GM19452 (cell line): ENCODE measurements around the gene TTC23.
"Not testable (repeated sequence)": the region's sequence is repeated elsewhere in the genome, so short reads cannot be mapped to it uniquely, and the experiment has no call there.

Experiments used
- ATAC-seq: cut with Tn5 transposase; IDR thresholded peaks from one replicate; pipeline ENCODE4 v1.9.1; 2021; ENCODE audit not compliant: unreplicated experiment

Gene TTC23

DNA sequence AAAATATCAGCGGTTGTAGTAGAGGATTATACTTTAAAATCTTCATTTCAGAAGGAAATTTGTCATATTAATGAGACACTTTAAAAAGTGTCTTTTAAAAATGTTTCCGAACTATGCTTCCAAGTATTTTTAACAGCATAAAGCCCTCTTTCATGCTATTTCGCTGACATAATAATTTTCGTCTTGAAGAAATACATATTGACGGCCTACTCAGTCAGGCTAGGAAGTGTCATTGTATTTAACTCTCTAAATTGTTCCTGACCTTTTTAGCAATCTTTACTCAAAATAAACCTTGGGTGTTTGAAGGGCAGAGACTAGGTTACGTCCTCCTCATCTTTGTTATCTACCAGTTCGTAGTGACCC lies 1.1 kb upstream of the TTC23 start:
- no peak for ATAC-seq

DNA sequence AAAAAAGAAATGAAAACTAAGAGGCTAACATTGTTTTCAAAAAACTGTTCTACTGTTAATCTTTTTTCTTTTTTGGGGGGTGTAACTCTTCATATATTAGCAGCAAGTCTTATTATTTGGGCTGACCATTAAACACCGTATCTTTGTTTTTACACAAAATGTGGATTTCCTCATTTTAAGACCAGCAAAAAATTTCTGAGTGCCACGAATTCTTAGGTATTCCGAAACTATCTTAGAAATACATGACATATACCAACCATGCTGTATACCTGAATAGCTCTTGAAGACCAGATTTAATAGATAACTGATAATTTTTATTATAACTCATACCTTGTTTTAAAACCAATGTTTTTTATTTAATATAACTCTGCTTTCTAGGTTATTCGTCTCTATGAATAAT lies 620 bp upstream of the TTC23 start:
- no peak for ATAC-seq

DNA sequence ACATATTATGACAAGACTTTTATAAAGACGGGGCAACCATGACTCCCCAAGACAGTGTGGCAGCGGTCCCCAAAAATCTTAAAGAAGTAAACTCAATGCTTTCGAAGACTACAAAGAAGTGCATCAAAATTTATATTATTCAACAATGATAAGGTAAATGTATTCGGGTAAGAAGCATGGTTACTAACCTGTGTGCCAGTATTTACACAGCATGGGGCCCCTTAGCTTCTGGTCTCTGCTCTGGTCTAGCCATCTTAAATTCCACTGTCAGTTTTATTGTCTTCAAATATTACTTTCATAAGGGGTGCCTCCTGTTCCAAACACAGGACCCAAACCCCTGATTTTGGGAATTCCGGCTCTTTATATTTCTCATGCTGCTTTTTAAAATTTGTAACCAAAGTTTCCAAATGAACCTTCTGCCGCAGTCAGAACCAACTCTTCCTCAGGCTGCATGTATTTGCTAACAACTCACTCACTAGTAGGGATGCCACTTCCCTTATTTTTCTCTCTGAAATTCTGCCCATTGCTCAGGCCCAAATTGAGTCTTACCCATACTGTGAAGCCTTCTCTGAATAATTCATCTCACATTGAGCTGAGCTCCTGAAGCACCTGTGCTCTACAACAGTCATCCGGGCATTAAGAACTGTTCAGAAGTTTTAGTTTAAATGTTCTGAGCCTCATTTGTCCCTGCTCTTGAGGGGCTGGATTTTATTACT lies 1.2 kb downstream of the TTC23 start:
- no peak for ATAC-seq

DNA sequence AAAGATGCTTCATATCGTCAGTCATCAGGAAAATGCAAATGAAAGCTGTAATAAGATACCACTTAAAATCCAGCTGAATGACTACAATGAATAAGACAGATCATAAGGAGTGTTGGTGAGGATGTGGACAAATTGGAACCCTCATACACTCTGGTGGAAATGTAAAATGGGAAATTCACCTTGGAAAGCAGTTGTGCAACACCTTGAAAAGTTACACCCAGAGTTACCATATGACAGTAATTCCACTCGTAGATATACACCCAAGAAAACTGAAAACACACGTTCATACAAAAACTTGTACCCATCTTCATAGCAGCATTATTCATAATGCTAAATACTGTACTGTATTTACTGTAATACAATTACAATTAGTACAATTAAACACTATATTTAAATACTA lies 2.3 kb downstream of the TTC23 start:
- no peak for ATAC-seq

DNA sequence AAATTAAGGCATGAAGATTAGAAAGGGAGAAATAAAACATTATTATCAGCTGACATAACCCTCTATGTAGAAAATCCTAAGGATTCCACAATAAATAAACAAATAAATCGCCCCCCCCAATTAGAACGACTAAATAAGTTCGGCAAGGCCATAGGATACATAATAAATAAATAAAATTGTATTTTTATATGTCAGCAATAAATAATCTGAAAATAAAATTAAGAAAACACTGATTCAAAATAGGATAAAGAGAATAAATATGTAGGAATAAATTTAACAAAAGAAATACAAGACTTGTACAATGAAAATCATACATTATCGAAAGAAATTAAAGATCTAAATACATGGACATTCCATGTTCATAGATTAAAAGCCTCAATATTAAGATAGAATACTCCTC lies 5.1 kb downstream of the TTC23 start:
- ATAC-seq = no peak

DNA sequence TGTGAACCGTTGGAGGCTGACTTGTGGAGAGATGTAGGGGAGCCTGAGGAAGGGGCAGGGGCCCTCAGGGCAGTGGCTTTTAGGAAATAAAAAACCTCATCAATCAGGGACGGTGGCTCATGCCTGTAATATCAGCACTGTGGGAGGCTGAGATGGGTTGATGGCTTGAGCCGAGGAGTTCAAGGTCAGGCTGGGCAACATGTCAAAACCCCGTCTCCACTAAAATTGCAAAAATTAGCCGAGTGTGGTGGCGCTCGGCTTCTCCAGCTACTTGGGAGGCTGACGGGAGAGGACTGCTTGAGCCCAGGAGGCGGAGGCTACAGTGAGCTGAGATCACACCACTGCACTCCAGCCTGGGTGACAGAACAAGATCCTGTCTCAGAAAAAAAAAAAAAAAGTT lies 7.6 kb downstream of the TTC23 start:
- ATAC-seq = no peak

DNA sequence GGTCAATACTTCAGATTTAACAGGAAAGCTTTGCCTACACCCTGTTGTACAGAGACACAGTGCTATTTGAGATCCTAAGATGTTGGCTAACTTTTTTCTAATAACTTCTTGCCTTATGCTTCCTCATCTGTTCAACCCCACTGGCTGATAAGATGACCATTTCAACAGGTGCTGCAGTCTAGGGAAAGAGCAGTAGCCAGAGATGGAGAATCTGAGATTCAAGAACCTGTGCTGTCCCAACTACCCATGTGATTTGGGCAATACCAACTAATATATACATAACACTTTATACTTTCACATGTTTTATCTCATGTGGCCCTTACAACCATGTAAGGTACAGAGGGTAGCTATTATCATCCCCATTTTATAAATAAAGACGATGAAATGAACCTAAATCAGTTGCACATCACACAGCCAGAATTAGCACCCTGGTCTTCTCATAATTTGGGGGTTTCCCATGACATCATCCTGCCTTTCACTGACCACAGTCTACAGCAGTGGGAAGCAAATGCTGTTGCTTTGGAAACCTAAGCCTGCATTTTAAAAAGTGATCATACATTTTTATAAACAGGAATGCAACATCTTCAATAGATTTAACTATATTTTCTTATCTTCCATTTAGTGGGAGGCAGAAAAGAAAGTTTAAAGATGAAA lies 9.7 kb downstream of the TTC23 start:
- peak; percentile 96 for ATAC-seq

DNA sequence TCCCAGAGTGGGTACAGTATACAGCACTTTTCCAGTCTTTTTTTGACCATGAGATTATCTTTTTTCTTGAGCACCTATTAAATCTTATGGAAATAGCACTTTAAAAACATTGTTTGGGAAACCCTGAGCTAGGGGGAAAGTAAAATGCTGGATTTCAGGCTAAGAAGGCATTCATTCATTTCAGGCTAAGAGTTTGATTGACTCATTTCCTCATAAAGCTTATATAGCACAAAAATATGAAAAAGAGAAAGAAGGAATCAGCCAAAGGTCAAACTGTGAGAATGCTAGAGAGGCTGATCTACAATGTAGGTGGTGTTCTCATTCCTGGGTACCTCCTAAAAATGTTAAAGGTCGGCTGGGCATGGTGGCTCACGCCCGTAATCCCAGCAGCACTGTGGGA lies 10.5 kb downstream of the TTC23 start:
- ATAC-seq = no peak

DNA sequence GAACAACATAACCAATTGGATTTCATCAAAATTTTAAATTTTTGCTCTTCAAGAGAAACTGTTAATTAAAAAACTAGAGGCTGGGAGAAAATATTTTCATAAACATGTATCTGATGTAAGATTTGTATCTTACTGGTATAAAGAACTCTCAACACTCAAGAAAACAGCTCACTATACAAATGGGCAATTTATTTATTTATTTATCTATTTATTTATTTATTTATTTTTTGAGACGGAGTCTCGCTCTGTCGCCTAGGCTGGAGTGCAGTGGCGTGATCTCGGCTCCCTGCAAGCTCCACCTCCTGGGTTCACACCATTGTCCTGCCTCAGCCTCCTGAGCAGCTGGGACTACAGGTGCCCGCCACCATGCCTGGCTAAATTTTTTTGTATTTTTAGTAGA lies 15.2 kb downstream of the TTC23 start:
- not testable (repeated sequence) for ATAC-seq

DNA sequence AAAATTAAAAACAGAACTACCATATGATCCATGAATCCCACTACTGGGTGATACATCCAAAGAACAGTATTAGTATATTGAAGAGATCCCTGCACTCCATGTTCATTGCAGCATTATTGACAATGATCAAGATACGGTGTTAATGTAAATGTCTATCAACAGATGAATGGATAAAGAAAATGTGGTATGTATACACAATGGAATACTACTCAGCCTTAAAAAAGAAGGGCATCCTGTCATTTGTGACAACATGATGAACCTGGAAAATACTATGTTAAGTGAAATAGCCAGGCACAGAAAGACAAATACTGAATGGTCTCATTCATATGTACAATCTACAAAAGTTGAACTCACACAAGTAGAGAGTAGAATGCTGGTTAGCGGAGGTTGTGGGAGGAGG lies 16.6 kb downstream of the TTC23 start:
- ATAC-seq = no peak

DNA sequence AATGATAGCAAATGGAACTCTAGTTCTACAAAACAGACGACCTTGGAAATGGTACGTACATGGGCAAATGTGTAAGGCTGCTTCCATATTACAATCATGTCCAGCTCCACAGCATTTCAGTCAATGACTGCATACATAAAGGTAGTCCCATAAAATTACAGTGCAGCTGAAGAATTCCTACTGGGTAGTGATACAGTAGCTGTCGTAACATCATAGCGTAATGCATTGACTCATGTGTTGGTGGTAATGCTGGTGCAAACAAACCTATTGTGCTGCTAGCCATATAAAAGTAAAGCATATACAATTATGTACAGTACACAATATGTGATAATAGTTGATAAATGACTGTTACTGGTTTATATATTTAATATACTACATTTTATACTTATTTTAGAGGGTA lies 18.5 kb downstream of the TTC23 start:
- ATAC-seq = no peak

DNA sequence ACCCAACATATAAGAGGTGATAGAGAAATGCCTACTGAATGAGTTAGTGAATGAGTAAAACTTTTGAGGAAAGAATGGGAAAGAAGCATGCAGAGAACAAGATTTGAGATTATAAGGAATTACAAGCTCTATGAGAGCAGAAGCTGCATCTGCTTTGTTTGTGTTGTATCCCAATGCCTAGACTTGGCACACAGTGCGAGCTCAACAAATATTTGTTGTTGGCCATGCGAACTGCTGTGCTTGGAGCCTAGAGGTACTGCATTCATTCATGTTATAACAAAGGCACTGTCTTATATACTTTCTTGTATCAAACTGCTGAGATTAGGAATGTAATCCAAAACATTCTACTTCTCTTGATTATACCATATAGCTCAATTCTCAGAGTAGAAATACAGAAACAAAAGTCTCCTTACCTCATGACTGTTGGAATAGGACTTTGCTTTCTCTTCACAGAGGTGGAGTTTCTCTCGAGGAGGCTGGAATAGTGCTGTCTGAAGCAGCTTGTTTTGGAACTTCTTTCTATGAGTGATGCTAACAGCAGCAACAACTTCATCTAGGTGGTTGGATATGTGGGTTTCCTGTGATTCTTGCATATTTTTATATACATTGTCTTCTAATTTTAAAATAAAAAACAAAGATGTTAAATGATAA lies 21.1 kb downstream of the TTC23 start:
- ATAC-seq = no peak

DNA sequence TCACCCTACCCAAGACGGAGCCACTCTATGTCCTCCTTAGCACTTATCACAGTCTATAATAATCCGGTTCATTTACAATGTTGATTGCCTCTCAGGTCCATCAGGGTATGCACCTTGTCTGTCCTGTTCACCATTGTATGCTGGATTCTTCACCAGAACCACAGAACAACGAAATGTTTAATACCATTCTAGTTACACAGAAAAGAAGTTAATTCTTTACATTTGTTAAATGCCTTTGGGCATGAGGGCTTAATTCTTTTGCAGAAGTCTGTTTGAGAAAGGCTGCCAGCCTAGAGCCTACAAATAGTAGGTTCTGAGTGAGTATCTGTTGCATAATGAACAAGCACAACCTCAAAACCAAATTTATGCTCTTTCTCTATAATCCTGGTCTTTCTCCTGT lies 22.6 kb downstream of the TTC23 start:
- ATAC-seq = no peak

DNA sequence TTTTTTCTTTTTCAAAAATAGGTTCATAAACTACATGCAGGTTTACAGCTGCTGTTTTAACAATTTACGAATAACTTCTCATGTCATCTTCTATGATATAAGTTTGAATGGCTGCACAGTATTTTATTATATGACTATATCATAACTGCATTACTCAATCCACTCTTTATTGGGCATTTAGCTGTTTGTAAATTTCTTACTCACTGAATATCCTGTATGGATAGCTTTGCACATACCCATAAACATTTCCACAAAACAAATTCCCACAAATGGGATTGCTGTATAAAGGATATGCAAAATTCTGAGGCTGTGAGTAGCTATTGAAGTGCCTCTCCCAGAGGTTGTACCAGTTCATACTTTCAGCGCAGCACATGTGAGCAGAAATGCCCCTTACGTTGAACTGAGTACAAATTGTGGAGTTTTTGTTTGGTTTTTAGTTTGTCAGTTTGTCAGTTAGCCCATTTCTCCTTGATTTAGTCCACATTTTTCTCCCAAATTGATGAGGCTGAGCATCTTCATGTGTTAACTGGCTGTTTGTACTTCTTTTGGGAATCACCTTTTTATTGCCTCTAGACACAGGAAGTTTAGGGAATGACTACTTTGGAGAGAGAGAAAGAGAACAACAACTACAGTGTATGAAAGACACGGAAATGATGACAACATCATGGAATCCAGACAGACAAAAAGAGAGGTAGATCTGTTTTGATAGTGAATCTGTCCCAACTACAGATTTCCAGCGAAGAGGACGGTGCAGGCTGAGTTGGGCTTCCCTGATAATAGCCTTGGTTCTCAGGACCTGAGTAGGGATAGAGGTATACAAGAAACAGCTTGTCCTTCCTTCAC lies 24.8 kb downstream of the TTC23 start:
- ATAC-seq = no peak

DNA sequence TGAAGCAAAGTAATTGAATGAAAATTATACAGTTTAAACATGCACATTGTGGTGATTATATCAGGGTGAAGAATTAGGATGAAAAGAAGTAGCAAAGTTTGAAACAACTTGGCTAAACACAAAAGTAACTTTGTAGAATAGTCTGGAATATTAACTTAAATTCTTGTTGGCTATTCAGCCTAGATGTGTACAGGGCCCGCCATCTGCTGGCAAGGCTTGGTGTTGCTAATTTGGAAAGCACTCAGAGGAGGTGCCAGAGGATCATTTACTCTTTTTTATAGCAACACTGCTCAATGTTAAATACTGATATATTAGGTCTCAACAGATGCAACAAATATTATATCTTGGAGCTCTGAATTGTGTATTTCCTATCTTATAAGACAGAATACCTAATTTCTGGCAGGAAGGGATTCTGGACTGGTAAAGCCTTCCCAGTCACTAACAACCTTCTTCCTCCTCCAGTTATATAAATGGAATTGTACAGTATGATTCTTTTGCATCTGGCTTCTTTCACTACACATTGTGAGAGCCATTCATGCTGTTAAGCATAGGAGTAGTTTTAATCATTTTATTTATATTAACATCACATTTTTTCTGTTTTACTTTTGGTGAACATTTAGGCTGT lies 36.1 kb downstream of the TTC23 start:
- ATAC-seq = peak; percentile 77

DNA sequence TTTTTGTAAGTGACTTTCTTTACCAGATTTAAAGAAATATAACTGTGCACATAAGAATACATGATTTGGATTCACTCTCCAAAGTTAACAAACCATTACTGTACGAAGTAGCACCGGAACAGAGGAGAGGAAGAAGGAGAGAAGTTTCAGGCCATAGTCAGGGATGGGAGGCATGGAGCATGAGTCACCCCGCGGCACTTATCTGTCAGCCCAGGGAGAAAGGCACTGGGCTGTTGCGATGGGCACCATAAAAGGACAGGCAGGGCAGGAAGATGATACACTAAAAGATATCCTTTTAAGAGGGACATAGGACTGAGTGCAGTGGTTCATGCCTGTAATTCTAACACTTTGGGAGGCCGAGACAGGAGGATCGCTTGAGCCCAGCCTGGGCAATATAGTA lies 37.0 kb downstream of the TTC23 start:
- ATAC-seq = no peak

DNA sequence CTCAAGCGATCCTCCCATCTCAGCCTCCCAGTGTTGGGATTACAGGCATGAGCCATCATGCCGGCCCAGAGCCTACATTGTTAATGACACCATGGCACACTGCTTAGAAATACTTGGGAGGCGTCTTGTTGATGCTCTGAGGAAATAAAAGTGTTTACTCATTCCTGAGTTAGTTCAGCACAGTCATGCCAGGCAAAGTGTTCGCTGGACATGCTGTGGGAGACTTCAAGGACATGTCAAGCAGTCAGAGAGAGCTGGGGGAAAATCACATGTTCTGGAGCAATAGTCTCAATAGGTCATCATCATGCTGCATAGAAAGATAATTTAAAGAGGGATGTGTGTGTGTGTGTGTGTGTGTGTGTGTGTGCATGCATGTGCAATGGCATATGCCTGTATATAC lies 37.5 kb downstream of the TTC23 start:
- no peak for ATAC-seq

DNA sequence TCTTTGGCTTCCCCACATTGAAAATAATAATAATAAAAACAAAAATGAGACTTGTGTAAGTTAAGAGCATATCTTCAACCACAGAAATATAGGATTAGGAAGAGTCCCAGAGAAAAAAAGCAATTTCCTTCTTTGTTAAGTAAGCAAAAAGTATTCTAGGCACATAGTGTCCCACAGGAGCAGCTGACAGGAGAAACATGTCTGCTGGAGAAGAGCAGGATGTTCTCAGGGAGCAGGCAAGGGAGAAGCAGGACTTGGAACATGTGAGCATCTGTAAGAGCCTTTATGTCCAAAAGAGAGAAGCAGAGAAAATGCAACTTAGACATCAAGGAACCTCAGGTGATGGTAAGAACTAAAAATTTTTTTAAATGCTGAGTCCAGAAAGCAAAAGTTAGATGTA lies 39.0 kb downstream of the TTC23 start:
- ATAC-seq = no peak

DNA sequence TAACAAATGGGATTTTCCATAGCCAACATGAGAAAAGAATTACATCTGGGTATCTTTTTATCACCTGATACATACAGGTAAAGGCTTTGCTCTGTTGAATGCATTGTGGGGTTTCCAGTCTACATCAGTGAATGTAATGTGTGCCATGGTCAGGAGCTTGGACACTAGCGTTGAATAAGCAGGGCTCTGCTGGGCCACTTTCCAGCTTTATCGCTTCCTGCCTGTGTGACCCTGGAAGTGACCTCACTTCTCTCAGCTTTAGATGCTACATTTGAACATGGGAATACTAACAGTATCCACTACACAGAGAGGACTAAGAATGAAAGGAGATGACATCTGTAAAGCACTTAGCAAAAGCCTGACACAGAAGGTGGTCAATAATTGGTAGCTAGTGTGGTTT lies 40.1 kb downstream of the TTC23 start:
- no peak for ATAC-seq

DNA sequence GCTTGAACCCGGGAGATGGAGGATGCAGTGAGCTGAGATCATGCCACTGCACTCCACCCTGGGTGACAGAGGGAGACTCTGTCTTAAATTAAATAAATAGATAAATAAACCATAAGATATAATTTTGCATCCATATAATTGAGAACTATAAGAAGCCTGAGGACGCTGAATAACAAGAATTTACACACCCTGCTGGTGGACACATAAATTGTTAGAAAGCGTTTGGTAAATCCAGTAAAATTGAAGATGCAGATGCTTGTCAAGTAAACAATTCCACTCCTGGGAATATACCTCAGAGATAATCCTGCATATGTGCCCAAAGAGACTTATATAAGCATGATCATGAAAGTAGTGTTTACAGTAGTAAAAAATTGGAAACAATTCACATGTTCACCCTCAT lies 41.7 kb downstream of the TTC23 start:
- no peak for ATAC-seq

DNA sequence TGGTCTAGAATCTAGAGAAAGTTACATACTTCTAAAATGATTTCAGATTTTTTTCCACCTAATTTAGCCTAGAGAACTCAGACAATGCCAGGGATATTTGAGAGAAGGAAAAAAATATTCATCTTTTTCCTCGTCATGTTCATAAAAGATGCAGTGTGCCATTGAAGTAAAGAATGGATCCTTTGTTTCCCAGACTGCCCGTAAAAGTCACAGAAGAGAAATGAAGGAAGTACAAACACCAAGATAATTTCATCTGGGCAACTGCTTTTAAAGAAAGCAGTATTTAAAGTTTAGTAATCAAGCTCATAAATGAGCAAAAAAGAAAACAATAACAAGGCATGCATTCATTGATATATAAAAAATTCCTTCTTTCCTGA lies 47.2 kb downstream of the TTC23 start:
- no peak for ATAC-seq
